ENCODE data around the gene NTN5.
A peak's percentile ranks its signal among the peaks of the same experiment; 100 is the strongest.

NTN5 gene

GRCh38 chr19:48645620-48646000 is 27.2 kb downstream of the NTN5 start:
- TF ChIP-seq ZFX (IDR thresholded peaks at IDR 0.05; ENCODE audit: borderline replicate concordance): no peak
- TF ChIP-seq, protein P1, sequence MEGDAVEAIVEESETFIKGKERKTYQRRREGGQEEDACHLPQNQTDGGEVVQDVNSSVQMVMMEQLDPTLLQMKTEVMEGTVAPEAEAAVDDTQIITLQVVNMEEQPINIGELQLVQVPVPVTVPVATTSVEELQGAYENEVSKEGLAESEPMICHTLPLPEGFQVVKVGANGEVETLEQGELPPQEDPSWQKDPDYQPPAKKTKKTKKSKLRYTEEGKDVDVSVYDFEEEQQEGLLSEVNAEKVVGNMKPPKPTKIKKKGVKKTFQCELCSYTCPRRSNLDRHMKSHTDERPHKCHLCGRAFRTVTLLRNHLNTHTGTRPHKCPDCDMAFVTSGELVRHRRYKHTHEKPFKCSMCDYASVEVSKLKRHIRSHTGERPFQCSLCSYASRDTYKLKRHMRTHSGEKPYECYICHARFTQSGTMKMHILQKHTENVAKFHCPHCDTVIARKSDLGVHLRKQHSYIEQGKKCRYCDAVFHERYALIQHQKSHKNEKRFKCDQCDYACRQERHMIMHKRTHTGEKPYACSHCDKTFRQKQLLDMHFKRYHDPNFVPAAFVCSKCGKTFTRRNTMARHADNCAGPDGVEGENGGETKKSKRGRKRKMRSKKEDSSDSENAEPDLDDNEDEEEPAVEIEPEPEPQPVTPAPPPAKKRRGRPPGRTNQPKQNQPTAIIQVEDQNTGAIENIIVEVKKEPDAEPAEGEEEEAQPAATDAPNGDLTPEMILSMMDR (IDR thresholded peaks at IDR 0.05): no peak
- H3K27ac ChIP-seq: peak overlapping the region; percentile 95

DNA sequence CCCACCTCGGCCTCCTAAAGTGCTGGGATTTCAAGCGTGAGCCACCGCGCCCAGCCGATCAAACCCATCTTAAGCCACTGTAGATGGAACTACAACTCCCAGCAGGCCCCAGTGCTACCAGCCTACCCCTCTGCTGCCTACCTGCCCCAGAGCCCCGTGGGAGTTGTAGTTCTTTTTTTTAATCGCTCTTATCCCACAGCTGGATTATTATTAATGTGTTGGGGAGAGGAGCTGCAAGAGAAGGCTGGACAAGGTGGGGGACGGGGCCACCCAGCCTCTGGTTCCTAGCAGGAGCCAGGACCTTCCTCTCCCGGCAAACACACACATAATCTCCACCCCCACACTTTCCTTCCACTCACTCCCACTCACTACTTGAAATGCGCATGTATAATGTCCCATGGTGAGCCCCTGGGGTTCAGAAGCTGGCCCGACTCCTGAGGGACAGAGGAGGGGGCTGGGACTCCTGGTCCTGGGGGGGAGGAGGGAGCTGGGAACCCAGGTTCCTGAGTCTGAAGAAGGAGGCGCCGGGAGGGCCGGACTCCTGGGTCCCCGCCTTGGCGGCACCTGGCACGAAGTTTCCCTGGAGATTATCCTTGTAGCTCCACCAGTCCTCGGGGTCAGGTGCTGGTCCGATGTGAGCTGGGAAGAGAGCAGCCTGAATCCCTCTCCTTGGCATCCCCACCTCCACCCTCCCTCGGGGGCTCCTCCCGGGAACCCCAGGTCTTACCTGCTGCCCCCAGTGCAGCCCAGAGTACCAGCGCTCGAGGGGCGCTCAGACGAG is 27.8 kb downstream of the NTN5 start:
- peak overlapping the region; percentile 95 for H3K27ac ChIP-seq

DNA sequence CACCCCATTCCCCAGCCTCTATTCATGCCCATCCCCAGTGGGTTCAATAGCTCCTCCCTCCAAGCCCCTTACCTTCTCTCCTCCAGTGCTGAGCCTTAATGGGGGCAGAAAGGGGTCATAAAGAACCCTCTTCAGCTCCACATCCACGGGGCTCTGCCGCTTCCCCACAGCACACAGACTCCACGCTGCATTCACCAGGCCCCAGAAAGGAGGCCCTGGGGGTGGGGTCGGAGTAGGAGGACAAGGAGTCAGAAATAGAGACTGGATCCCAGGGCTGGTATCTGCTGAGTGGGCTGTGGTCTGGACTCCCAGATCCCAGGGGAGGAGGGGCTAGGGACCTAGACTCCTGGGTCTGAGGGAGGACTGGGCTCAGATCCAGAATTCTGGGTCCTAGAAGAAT is 28.5 kb downstream of the NTN5 start:
- TF ChIP-seq, protein P1 (IDR thresholded peaks at IDR 0.05): no peak
- no peak for TF ChIP-seq ZFX (IDR thresholded peaks at IDR 0.05; ENCODE audit: borderline replicate concordance)
- 0 out of 2 replicates have a peak overlapping the region, but pooled peaks have one; percentile 95 for H3K27ac ChIP-seq

More for the DNA sequence above, 27.8 kb downstream of the NTN5 start:
- no peak for TF ChIP-seq ZFX (IDR thresholded peaks at IDR 0.05; ENCODE audit: borderline replicate concordance)

GRCh38 chr19:48642862-48643261 is 30.0 kb downstream of the NTN5 start:
- H3K27ac ChIP-seq: peak overlapping the region; percentile 100
- TF ChIP-seq, protein P1 (IDR thresholded peaks at IDR 0.05): no peak
- no peak for TF ChIP-seq ZFX (IDR thresholded peaks at IDR 0.05; ENCODE audit: borderline replicate concordance)

- peak overlapping the region; percentile 100 for H3K27ac ChIP-seq
- TF ChIP-seq ZFX (IDR thresholded peaks at IDR 0.05; ENCODE audit: borderline replicate concordance): no peak
- TF ChIP-seq, protein P1 (IDR thresholded peaks at IDR 0.05): no peak
These were observed 31.0 kb downstream of the NTN5 start for GRCh38 chr19:48641850-48642249.

DNA sequence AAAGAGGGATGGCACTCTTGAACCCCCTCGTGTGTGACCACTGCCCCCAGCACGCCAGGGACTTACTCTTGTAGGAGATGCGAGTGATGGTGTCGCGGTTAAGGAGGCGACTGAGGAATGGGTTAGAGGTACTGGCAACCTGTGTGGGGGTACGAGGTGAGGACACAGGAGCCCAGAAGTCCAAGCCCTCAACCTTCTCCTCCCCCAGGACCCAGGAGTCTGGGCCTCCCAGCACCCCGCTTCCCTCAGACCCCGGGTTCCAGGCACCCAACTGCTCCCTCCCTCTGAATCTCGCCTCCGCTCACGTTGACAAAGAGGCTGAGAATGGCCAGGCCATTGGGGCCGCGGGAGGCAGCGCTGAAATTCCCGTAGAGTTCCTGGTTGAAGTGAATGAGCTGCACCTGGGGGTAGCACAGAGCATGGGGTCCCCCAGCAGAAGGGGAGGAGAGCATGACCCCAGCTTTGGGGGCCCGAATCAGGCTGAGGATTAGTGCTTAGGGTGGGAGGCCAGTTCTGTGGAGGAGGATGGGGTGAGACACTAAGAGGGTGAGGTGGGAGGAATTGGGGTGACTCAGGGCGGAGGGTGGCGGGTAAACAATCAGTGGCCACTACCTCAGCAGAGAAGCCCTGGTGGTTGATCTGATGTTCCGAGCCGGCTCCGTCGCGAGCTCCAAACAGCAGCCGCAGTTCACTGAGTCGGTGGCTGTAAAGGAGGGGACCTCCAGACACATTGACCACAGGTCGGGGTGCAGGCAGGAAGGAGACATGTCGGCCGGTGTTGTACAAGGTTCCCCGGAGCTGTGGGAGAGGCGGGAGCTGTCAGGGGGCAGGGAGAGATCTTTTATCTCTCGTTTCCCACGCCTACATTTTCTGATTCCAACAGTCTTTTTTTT is 33.1 kb downstream of the NTN5 start:
- peak overlapping the region; percentile 100 for H3K27ac ChIP-seq
- no peak for TF ChIP-seq ZFX (IDR thresholded peaks at IDR 0.05; ENCODE audit: borderline replicate concordance)
- TF ChIP-seq, protein P1 (IDR thresholded peaks at IDR 0.05): no peak

- TF ChIP-seq, protein P1 (IDR thresholded peaks at IDR 0.05): no peak
- no peak for TF ChIP-seq ZFX (IDR thresholded peaks at IDR 0.05; ENCODE audit: borderline replicate concordance)
- H3K27ac ChIP-seq: peak overlapping the region; percentile 100
These were observed 33.9 kb downstream of the NTN5 start for GRCh38 chr19:48638831-48639381.
